ENCODE data around the gene SF3B5. TPM values are rescaled to one million over a fixed set of nuclear protein-coding genes. Genes with fewer than 3 reads are reported as not detected.
A peak's percentile ranks its signal among the peaks of the same experiment; 100 is the strongest.

SF3B5 gene
- polyA plus RNA-seq, 3 donors = 271 to 445 (median 355) TPM

DNA sequence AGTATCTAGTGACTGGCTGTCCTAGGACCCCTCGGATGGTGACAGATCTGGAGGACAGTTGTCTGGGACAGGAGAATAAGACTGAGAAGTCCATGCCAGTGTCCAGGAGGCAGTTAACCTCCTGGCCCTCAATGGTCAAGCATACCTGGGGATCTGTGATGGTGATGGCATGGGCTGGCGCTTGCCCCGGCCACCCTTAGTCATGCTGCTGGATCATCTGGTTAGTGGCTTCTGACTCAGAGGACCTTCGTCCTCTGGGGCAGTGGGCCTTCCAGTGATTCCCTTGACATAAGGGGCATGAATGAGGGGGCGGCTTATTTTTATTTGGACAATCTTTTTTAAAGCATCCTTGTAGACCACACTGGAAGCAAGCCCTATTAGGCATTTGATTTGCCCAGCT, 24.0 kb upstream of the SF3B5 start:
- H3K36me3 Mint-ChIP-seq = no peaks in the 10 kb centered on the region
- H3K4me1 Mint-ChIP-seq = peaks cover 17% of the 10 kb centered on the region
- H3K9me3 Mint-ChIP-seq = peaks cover 0 to 3% (median 2%) of the 10 kb centered on the region in 7 donors
- Histone ChIP-seq H3K79me2 (ENCODE audit: insufficient read depth, low read length) (no peaks in the 10 kb centered on the region), H3K4me1 (ENCODE audit: control insufficient read depth in 1 of 2, insufficient read depth in 2 of 2, low read length in 2 of 2) (peaks cover 12 to 16% of the 10 kb centered on the region in 2 donors), H3K27me3 (ENCODE audit: control insufficient read depth in 2 of 2, insufficient read depth in 2 of 2, low read length in 2 of 2) (no peaks in the 10 kb centered on the region), H2AFZ (ENCODE audit: insufficient read depth, low read depth, low read length, poor library complexity, severe bottlenecking) (no peak overlapping the region), H3K36me3 (replicated peaks in 1 of 2; ENCODE audit: control insufficient read depth in 1 of 2, insufficient read depth in 2 of 2, low read length in 2 of 2) (no peaks in the 10 kb centered on the region), H4K20me1 (ENCODE audit: insufficient read depth, low read length) (no peaks in the 10 kb centered on the region), H3K27ac (ENCODE audit: low read depth in 1 of 2, low read length in 2 of 2) (no peak overlapping the region), H3K9me3 (replicated peaks in 1 of 2; ENCODE audit: control insufficient read depth in 1 of 2, insufficient read depth in 1 of 2, low read length in 2 of 2) (no peaks in the 10 kb centered on the region), H3K4me3 (replicated peaks in 1 of 3; ENCODE audit: low read depth in 2 of 3, low read length in 3 of 3) (no peak overlapping the region), H3K9ac (ENCODE audit: insufficient read depth, low read length, poor library complexity, severe bottlenecking) (no peak overlapping the region), H3K4me2 (replicated peaks; ENCODE audit: extremely low read depth, low read length, poor library complexity, severe bottlenecking) (no peak overlapping the region)
- WGBS (ENCODE audit: insufficient coverage) = 100% methylated on average over 1 of the region's 5 CpGs
- intact Hi-C loops (cut with micrococcal nuclease) = no loop called here
- H3K27ac Mint-ChIP-seq = peak overlapping the region in 1 of 7 donors; percentile 21
- H3K27me3 Mint-ChIP-seq (ENCODE audit: low read depth in 3 of 3) = peaks cover 0 to 2% (median 1%) of the 10 kb centered on the region in 3 donors
- TF ChIP-seq, protein P1, sequence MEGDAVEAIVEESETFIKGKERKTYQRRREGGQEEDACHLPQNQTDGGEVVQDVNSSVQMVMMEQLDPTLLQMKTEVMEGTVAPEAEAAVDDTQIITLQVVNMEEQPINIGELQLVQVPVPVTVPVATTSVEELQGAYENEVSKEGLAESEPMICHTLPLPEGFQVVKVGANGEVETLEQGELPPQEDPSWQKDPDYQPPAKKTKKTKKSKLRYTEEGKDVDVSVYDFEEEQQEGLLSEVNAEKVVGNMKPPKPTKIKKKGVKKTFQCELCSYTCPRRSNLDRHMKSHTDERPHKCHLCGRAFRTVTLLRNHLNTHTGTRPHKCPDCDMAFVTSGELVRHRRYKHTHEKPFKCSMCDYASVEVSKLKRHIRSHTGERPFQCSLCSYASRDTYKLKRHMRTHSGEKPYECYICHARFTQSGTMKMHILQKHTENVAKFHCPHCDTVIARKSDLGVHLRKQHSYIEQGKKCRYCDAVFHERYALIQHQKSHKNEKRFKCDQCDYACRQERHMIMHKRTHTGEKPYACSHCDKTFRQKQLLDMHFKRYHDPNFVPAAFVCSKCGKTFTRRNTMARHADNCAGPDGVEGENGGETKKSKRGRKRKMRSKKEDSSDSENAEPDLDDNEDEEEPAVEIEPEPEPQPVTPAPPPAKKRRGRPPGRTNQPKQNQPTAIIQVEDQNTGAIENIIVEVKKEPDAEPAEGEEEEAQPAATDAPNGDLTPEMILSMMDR (IDR thresholded peaks at IDR 0.05) = no peak
- H3K4me3 Mint-ChIP-seq = no peak overlapping the region
- no peak for DNase-seq

GRCh38 chr6:144115219-144115618, 19.8 kb upstream of the SF3B5 start:
- no peaks in the 10 kb centered on the region for H3K9me3 ChIP-seq (replicated peaks in 1 of 2; ENCODE audit: control insufficient read depth in 1 of 2, insufficient read depth in 1 of 2, low read length in 2 of 2)
- H3K79me2 ChIP-seq (ENCODE audit: insufficient read depth, low read length) = no peaks in the 10 kb centered on the region
- H2AFZ ChIP-seq (ENCODE audit: insufficient read depth, low read depth, low read length, poor library complexity, severe bottlenecking) = no peak overlapping the region
- H3K4me3 ChIP-seq (replicated peaks in 1 of 3; ENCODE audit: low read depth in 2 of 3, low read length in 3 of 3) = no peak overlapping the region
- no peak overlapping the region for H3K9ac ChIP-seq (ENCODE audit: insufficient read depth, low read length, poor library complexity, severe bottlenecking)
- no peak overlapping the region for H3K27ac ChIP-seq (ENCODE audit: low read depth in 1 of 2, low read length in 2 of 2)
- H3K4me3 Mint-ChIP-seq = no peak overlapping the region
- TF ChIP-seq, protein P1 (IDR thresholded peaks at IDR 0.05) = no peak
- no peaks in the 10 kb centered on the region for H3K36me3 ChIP-seq (replicated peaks in 1 of 2; ENCODE audit: control insufficient read depth in 1 of 2, insufficient read depth in 2 of 2, low read length in 2 of 2)
- H3K4me1 Mint-ChIP-seq = no peaks in the 10 kb centered on the region
- H3K4me2 ChIP-seq (replicated peaks; ENCODE audit: extremely low read depth, low read length, poor library complexity, severe bottlenecking) = no peak overlapping the region
- no CpG with 5 or more reads among the region's 3 CpGs for WGBS (ENCODE audit: insufficient coverage)
- no peak overlapping the region for H3K27ac Mint-ChIP-seq
- no peaks in the 10 kb centered on the region for H4K20me1 ChIP-seq (ENCODE audit: insufficient read depth, low read length)
- intact Hi-C loops (cut with micrococcal nuclease) = no loop called here
- DNase-seq = no peak
- no peaks in the 10 kb centered on the region for H3K4me1 ChIP-seq (ENCODE audit: control insufficient read depth in 1 of 2, insufficient read depth in 2 of 2, low read length in 2 of 2)
- H3K27me3 Mint-ChIP-seq (ENCODE audit: low read depth in 3 of 3) = peaks cover 0 to 5% (median under 1%) of the 10 kb centered on the region in 3 donors
- peaks cover 0 to 3% (median 0%) of the 10 kb centered on the region in 7 donors for H3K9me3 Mint-ChIP-seq
- H3K36me3 Mint-ChIP-seq = no peaks in the 10 kb centered on the region
- H3K27me3 ChIP-seq (ENCODE audit: control insufficient read depth in 2 of 2, insufficient read depth in 2 of 2, low read length in 2 of 2) = no peaks in the 10 kb centered on the region

Measured in CD14-positive monocyte (primary cell).